Nephron progenitor cell (in vitro differentiated cells): ENCODE results near the gene IL6R.

Source experiments
- DNase-seq: peaks from one replicate; pipeline ENCODE4 v3.0.0; 2021
- H3K27ac Mint-ChIP-seq: 2 replicates; pipeline ENCODE4 v1.8.0; 2021; ENCODE audit warnings: mild to moderate bottlenecking, moderate library complexity, mixed read lengths
- H3K27me3 Mint-ChIP-seq: 2 replicates; pipeline ENCODE4 v1.8.0; 2021; ENCODE audit warnings: mild to moderate bottlenecking, low read depth, mixed read lengths; ENCODE audit not compliant: poor library complexity
- H3K36me3 Mint-ChIP-seq: 2 replicates; pipeline ENCODE4 v1.8.0; 2021; ENCODE audit warnings: low read depth, mixed read lengths
- H3K4me1 Mint-ChIP-seq: 2 replicates; pipeline ENCODE4 v1.8.0; 2021; ENCODE audit warnings: mixed read lengths
- H3K4me3 Mint-ChIP-seq: 2 replicates; pipeline ENCODE4 v1.8.0; 2021; ENCODE audit warnings: mild to moderate bottlenecking, moderate library complexity, mixed read lengths
- H3K9me3 Mint-ChIP-seq: 2 replicates; pipeline ENCODE4 v1.8.0; 2021; ENCODE audit warnings: mild to moderate bottlenecking, moderate library complexity, mixed read lengths
- CTCF ChIP-seq: fragments of 200-600 bp; sonication (generic); IDR thresholded peaks from 2 replicates; pipeline ENCODE4 v1.5.0; 2021; ENCODE audit warnings: antibody characterized with exemption

Gene IL6R

DNA sequence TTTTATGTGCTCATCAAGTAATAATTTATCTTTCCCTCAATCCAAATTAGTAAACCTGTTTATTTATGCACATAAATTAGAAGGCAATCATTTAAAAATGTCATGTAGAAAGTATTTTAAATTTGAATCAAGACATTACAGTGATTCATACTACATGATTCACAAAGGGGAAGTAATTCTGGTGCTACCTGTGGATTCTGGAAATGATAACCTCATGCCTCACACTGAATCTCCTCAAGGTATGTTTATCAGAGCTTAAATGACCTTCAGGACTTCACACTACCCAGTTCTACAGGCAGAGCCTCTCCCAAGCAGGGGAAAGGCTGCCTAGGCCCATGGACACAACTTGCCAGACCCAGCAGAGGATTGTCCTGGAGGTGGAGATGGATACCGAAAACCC, 71.6 kb downstream of the IL6R start:
- Mint-ChIP-seq H3K27ac (peak overlapping the region; percentile 48), H3K36me3 (no peaks in the 10 kb centered on the region), H3K9me3 (no peaks in the 10 kb centered on the region), H3K27me3 (peaks cover 8% of the 10 kb centered on the region), H3K4me1 (peaks cover 17% of the 10 kb centered on the region), H3K4me3 (no peak overlapping the region)
- no peak for TF ChIP-seq CTCF
- DNase-seq = no peak

- H3K36me3 Mint-ChIP-seq = no peaks in the 10 kb centered on the region
- DNase-seq = no peak
- no peak overlapping the region for H3K4me3 Mint-ChIP-seq
- H3K9me3 Mint-ChIP-seq = no peaks in the 10 kb centered on the region
- H3K4me1 Mint-ChIP-seq = peaks cover 17% of the 10 kb centered on the region
- TF ChIP-seq CTCF = no peak
- H3K27me3 Mint-ChIP-seq = no peaks in the 10 kb centered on the region
- no peak overlapping the region for H3K27ac Mint-ChIP-seq
These were observed 72.9 kb downstream of the IL6R start for GRCh38 chr1:154478013-154478412.

GRCh38 chr1:154478639-154479038, 73.5 kb downstream of the IL6R start:
- no peak for DNase-seq

DNA sequence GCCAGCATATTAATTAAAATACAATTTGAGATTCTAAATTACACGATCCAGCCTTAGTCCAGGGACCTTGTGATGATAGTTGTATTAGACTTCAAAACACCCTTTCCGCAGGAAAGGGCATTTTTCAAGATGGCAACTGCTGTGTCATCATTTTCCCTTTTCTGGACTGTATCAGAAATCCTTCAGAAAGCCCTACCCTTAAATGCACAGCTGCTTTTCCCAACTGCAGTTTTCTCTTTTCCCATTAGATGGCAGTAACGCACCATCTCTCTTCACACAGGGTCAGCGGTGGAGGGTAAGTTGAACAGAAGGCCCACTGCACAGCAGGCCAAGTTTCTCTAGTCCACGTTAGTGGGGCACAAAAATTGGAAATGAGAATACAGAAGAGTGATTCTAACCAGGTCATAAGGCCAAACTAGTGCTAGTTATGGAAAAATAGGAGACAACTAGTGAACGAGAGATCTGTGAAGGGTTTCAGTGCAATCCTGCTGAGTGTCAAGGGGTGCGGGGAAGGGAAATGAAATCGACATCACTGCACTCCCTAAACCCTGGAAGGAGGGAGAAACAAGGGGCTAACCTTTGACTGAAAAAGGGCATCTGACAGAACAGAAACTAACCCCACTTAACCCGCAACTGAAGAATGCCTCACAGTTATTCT, 74.8 kb downstream of the IL6R start:
- TF ChIP-seq CTCF = peak; percentile 96
- Mint-ChIP-seq H3K4me3 (no peak overlapping the region), H3K4me1 (peaks cover 22% of the 10 kb centered on the region), H3K9me3 (no peaks in the 10 kb centered on the region), H3K27me3 (peaks cover 4% of the 10 kb centered on the region), H3K36me3 (no peaks in the 10 kb centered on the region), H3K27ac (no peak overlapping the region)
- peak; percentile 69 for DNase-seq

More at GRCh38 chr1:154478639-154479038, 73.5 kb downstream of the IL6R start:
- no peak overlapping the region for H3K4me3 Mint-ChIP-seq
- H3K36me3 Mint-ChIP-seq = no peaks in the 10 kb centered on the region
- peaks cover 17% of the 10 kb centered on the region for H3K4me1 Mint-ChIP-seq
- no peaks in the 10 kb centered on the region for H3K9me3 Mint-ChIP-seq
- H3K27ac Mint-ChIP-seq = no peak overlapping the region
- TF ChIP-seq CTCF = no peak
- H3K27me3 Mint-ChIP-seq = peaks cover 2% of the 10 kb centered on the region

GRCh38 chr1:154481053-154481452, 75.9 kb downstream of the IL6R start:
- no peak for TF ChIP-seq CTCF
- Mint-ChIP-seq H3K4me1 (peaks cover 31% of the 10 kb centered on the region), H3K4me3 (no peak overlapping the region), H3K36me3 (no peaks in the 10 kb centered on the region), H3K9me3 (no peaks in the 10 kb centered on the region), H3K27me3 (peaks cover 4% of the 10 kb centered on the region), H3K27ac (no peak overlapping the region)
- no peak for DNase-seq
